ENCODE data around the gene LRRC75A. TPM values are rescaled to one million over a fixed set of nuclear protein-coding genes. Genes with fewer than 3 reads are reported as not detected.

The LRRC75A gene
- total and polyA plus RNA-seq, 2 of the 8 experiments (the other 6 are each of a cell fraction or from before 2014, with no cell fraction given): 9.7 to 9.9 TPM

DNA sequence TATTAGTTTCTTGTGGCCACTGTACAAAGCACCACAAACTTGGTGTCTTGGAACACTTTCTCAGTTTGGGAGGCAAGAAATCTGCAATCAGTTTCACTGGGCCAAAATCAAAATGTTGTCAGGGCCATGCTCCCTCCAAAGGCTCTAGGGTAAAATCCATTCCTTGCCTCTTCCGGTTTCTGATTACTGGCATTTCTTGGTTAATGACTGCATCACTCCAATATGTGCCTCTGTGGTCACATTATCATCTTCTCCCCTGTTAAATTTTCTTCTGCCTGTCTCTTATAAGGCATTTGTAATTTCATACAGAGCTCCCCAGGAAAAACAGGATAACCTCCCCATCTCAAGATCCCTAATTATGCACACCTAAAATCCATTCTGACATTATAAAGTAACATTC lies 42.2 kb upstream of the LRRC75A start:
- POLR2A ChIA-PET (ENCODE audit: partially characterized antibody): no interaction called here
- FAIRE-seq (no peak), DNase-seq (ENCODE audit: low read depth in 1 of 2, low spot score in 2 of 2) (no peak)
- Histone ChIP-seq H3K56ac (replicated peaks; ENCODE audit: insufficient read length, low read depth, low read length) (no peak overlapping the region), H3K79me1 (ENCODE audit: low read depth, low read length) (no peaks in the 10 kb centered on the region), H2BK5ac (ENCODE audit: low read depth, low read length) (no peak overlapping the region), H3K4me1 (replicated peaks in 1 of 4; ENCODE audit: control insufficient read depth in 3 of 4, insufficient read depth in 4 of 4, low read length in 3 of 4) (peaks cover 0 to 3% (median 0%) of the 10 kb centered on the region in 4 experiments; a peak in 2 of 7 replicates), H3K9ac (replicated peaks in 1 of 4; ENCODE audit: extremely low read depth in 1 of 4, low read depth in 3 of 4, low read length in 3 of 4) (no peak overlapping the region), H3K18ac (ENCODE audit: extremely low read depth, low read length) (no peak overlapping the region), H3K36me3 (ENCODE audit: control insufficient read depth in 2 of 4, insufficient read depth in 4 of 4, low read length in 3 of 4) (no peaks in the 10 kb centered on the region), H3K27me3 (replicated peaks in 1 of 4; ENCODE audit: control insufficient read depth in 3 of 4, extremely low read depth in 1 of 4, insufficient read depth in 3 of 4, low read length in 3 of 4) (no peaks in the 10 kb centered on the region), H3K4me3 (ENCODE audit: extremely low read depth in 1 of 4, insufficient read depth in 2 of 4, low read depth in 3 of 4, low read length in 4 of 4) (no peak overlapping the region), H4K5ac (ENCODE audit: insufficient read length, low read depth, low read length) (no peak overlapping the region), H2BK120ac (replicated peaks; ENCODE audit: low read depth, low read length) (no peak overlapping the region), H3K23ac (ENCODE audit: insufficient read length) (no peak overlapping the region), H3K9me3 (ENCODE audit: insufficient read depth in 2 of 2, low read depth in 1 of 2, low read length in 1 of 2) (no peaks in the 10 kb centered on the region), H2AFZ (ENCODE audit: low read length) (no peak overlapping the region), H3K4ac (replicated peaks; ENCODE audit: insufficient read length, low read depth, low read length) (no peak overlapping the region), H3K14ac (ENCODE audit: insufficient read length) (no peak overlapping the region), H2BK20ac (ENCODE audit: low read length) (no peak overlapping the region), H2BK15ac (ENCODE audit: low read length) (no peak overlapping the region), H4K20me1 (replicated peaks in 1 of 2; ENCODE audit: control insufficient read depth in 1 of 2, insufficient read depth in 2 of 2, low read length in 2 of 2) (no peaks in the 10 kb centered on the region), H2BK12ac (ENCODE audit: low read depth, low read length) (no peak overlapping the region), H3K79me2 (ENCODE audit: control insufficient read depth in 1 of 2, insufficient read depth in 2 of 2, low read length in 2 of 2) (no peaks in the 10 kb centered on the region), H3K27ac (ENCODE audit: low read depth, low read length) (no peak overlapping the region), H4K91ac (replicated peaks; ENCODE audit: insufficient read length, low read length) (no peak overlapping the region), H3K23me2 (ENCODE audit: low read depth, low read length) (peaks cover 3% of the 10 kb centered on the region; the same call in 1 of the 2 replicates), H3K4me2 (ENCODE audit: insufficient read depth in 1 of 2, low read depth in 2 of 2, low read length in 2 of 2) (no peak overlapping the region; a peak in 1 of 4 replicates), H2AK5ac (ENCODE audit: low read depth, low read length) (no peak overlapping the region), H4K8ac (ENCODE audit: extremely low read depth, insufficient read depth, low read length) (no peak overlapping the region)
- 86% methylated on average over 1 of the region's 1 CpG; no CpG with 5 or more reads in 1 of the 2 experiments for WGBS, 2 experiments (ENCODE audit: extremely low coverage in 1 of 2, insufficient coverage in 1 of 2, insufficient read length in 1 of 2, insufficient replicate concordance in 2 of 2, low coverage in 1 of 2, low lambda C conversion rate in 2 of 2, missing lambda C conversion rate in 1 of 2)
- CTCF ChIA-PET (ENCODE audit: partially characterized antibody): interaction anchor here (1.0 to 34.1 kb wide), 4 partner anchors 9 to 106 kb away, joined by 3 to 941 read pairs (median 26); no protein-coding TSS in a partner anchor
- TF ChIP-seq GABPA (IDR thresholded peaks at IDR 0.05; ENCODE audit: borderline replicate concordance, insufficient read depth, low read length): no peak
- no peak for TF ChIP-seq PHF8 (conservative IDR thresholded peaks at IDR 0.05; ENCODE audit: low read depth, low read length)
- TF ChIP-seq EZH2 (IDR thresholded peaks at IDR 0.05; ENCODE audit: low read depth, low read length, severe bottlenecking): no peak
- TF ChIP-seq SUZ12 (IDR thresholded peaks at IDR 0.05; ENCODE audit: low read length): no peak
- TF ChIP-seq POLR2AphosphoS5 (IDR thresholded peaks at IDR 0.05; ENCODE audit: low read depth, low read length): no peak
- TF ChIP-seq MAFK (IDR thresholded peaks at IDR 0.05; ENCODE audit: low read depth, low read length): no peak
- no peak for TF ChIP-seq EGR1 (IDR thresholded peaks at IDR 0.05; ENCODE audit: borderline replicate concordance, low read depth, low read length)
- no peak for TF ChIP-seq ATF2 (IDR thresholded peaks at IDR 0.05; ENCODE audit: low read length)
- TF ChIP-seq TAF7 (optimal IDR thresholded peaks at IDR 0.05; ENCODE audit: borderline replicate concordance, low read depth, low read length): no peak
- TF ChIP-seq, protein P1, sequence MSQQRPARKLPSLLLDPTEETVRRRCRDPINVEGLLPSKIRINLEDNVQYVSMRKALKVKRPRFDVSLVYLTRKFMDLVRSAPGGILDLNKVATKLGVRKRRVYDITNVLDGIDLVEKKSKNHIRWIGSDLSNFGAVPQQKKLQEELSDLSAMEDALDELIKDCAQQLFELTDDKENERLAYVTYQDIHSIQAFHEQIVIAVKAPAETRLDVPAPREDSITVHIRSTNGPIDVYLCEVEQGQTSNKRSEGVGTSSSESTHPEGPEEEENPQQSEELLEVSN (IDR thresholded peaks at IDR 0.05): no peak
- no peak for TF ChIP-seq FOSL1 (IDR thresholded peaks at IDR 0.05; ENCODE audit: insufficient read depth, low read depth, low read length)
- no peak for TF ChIP-seq SRF (IDR thresholded peaks at IDR 0.05; ENCODE audit: low read depth, low read length)

All from H1 (cell line).